ENCODE results near the gene PJA2.
"Not testable (repeated sequence)": the region's sequence is repeated elsewhere in the genome, so short reads cannot be mapped to it uniquely, and the experiment has no call there.

The PJA2 gene

GRCh38 chr5:109426075-109426474 lies 16.3 kb upstream of the PJA2 start:
- Histone ChIP-seq H3K27ac (ENCODE audit: low read length) (no peak overlapping the region), H3K36me3 (ENCODE audit: control insufficient read depth, insufficient read depth, low read length) (no peaks in the 10 kb centered on the region), H3K27me3 (ENCODE audit: control insufficient read depth, insufficient read depth, low read length) (no peaks in the 10 kb centered on the region), H3K4me3 (ENCODE audit: low read length) (no peak overlapping the region), H3K4me1 (ENCODE audit: control insufficient read depth, insufficient read depth, low read length) (no peaks in the 10 kb centered on the region), H3K9me3 (ENCODE audit: control insufficient read depth, insufficient read depth, low read length) (no peaks in the 10 kb centered on the region)
- no peak for DNase-seq (ENCODE audit: low read depth, low spot score)
- no CpG with 5 or more reads among the region's 3 CpGs for WGBS (ENCODE audit: insufficient coverage, insufficient read length)

DNA sequence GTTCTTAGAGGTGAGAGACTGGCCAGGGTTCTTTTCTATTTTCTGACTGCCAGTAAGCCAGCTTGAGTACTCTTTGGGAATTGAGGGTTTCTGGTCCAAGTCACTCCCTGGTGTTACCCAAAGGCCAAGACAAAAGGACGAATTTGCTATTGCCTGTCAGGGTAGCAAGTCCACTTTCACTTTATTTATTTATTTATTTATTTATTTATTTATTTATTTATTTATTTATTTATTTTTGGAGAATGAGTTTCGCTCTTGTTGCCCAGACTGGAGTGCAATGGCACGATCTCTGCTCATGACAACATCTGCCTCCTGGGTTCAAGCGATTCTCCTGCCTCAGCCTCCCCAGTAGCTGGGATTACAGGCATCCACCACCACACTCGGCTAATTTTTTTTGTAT lies 15.7 kb upstream of the PJA2 start:
- H3K9me3 ChIP-seq (ENCODE audit: control insufficient read depth, insufficient read depth, low read length); H3K27ac ChIP-seq (ENCODE audit: low read length); H3K4me1 ChIP-seq (ENCODE audit: control insufficient read depth, insufficient read depth, low read length); H3K36me3 ChIP-seq (ENCODE audit: control insufficient read depth, insufficient read depth, low read length); H3K27me3 ChIP-seq (ENCODE audit: control insufficient read depth, insufficient read depth, low read length); DNase-seq (ENCODE audit: low read depth, low spot score); H3K4me3 ChIP-seq (ENCODE audit: low read length): not testable (repeated sequence)
- WGBS (ENCODE audit: insufficient coverage, insufficient read length), result no CpG with 5 or more reads among the region's 5 CpGs

GRCh38 chr5:109421956-109422355 lies 12.2 kb upstream of the PJA2 start:
- Histone ChIP-seq H3K36me3 (ENCODE audit: control insufficient read depth, insufficient read depth, low read length) (no peaks in the 10 kb centered on the region), H3K4me1 (ENCODE audit: control insufficient read depth, insufficient read depth, low read length) (no peaks in the 10 kb centered on the region), H3K27me3 (ENCODE audit: control insufficient read depth, insufficient read depth, low read length) (no peaks in the 10 kb centered on the region), H3K27ac (ENCODE audit: low read length) (no peak overlapping the region), H3K9me3 (ENCODE audit: control insufficient read depth, insufficient read depth, low read length) (no peaks in the 10 kb centered on the region), H3K4me3 (ENCODE audit: low read length) (no peak overlapping the region)
- no CpG with 5 or more reads among the region's 2 CpGs for WGBS (ENCODE audit: insufficient coverage, insufficient read length)
- DNase-seq (ENCODE audit: low read depth, low spot score), result no peak

DNA sequence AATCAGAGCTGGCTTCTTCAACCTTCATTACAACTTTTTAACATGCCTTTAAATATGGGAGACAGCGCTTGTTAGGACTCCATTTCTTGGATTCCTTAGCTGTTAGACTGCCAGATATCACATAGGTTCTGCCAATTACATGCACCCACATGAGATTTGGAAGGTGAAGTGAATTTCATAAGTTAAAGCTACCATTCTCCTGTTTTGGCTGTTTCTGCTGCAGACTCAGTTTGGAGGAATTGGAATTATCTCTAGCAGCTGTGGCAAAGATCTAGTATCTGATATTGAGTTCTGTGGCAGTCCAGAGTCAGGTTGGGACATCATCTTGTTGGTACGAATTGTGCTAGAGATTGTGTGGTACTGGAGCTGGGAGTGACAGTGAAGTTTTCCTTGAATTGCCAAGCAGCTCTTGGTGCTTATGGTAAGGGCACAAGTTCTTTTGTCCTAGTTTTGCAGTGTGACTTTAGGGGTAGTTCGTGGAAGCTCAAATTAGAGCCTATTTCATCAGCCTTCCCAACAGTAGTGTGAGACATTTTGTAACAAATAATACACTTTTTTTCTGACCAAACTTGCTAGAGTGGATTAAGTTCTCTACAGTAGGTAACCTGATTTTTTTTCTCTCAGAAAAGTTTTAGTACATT lies 9.1 kb upstream of the PJA2 start:
- Histone ChIP-seq H3K9me3 (ENCODE audit: control insufficient read depth, insufficient read depth, low read length) (no peaks in the 10 kb centered on the region), H3K4me1 (ENCODE audit: control insufficient read depth, insufficient read depth, low read length) (no peaks in the 10 kb centered on the region), H3K27me3 (ENCODE audit: control insufficient read depth, insufficient read depth, low read length) (no peaks in the 10 kb centered on the region), H3K36me3 (ENCODE audit: control insufficient read depth, insufficient read depth, low read length) (no peaks in the 10 kb centered on the region), H3K4me3 (ENCODE audit: low read length) (no peak overlapping the region), H3K27ac (ENCODE audit: low read length) (no peak overlapping the region)
- no peak for DNase-seq (ENCODE audit: low read depth, low spot score)
- no CpG with 5 or more reads among the region's 3 CpGs for WGBS (ENCODE audit: insufficient coverage, insufficient read length)

DNA sequence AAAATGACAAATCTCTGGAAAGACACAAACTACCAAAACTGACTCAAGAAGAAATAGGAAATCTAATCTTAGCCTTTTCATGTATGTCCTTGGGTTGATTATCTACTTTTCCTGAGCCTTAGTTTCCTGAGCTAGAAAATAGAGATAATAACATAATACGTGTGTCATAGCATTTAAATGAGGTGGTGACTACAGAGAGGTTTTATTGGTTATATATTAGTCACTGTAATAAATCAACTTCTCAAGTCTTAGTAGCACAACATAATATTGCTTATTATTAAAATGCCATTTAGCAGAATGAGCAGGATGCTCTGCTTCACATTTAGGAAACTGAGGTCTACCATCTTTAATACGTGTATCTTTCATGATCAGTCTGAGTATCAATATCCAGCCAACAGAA lies 7.1 kb upstream of the PJA2 start:
- no peak overlapping the region for H3K27ac ChIP-seq (ENCODE audit: low read length)
- H3K9me3 ChIP-seq (ENCODE audit: control insufficient read depth, insufficient read depth, low read length), result no peaks in the 10 kb centered on the region
- no CpG with 5 or more reads among the region's 2 CpGs for WGBS (ENCODE audit: insufficient coverage, insufficient read length)

DNA sequence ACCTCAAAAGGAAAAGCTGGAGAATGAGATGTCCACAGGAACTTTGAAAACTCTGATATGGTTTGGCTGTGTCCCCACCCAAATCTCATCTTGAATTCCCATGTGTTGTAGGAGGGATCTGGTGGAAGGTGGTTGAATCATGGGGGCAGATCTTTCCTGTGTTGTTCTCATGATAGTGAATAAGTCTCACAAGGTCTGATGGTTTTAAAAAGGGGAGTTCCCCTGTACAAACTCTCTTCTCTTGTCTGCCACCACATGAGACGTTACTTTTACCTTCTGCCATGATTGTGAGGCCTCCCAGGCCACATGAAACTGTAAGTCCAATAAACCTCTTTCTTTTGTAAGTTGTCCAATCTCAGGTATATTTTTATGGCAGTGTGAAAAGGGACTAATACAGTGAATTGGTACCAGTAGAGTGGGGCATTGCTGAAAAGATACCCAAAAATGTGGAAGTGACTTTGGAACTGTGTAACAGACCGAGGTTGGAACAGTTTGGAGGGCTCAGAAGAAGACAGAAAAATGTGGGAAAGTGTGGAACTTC lies 4.2 kb upstream of the PJA2 start:
- H3K27me3 ChIP-seq (ENCODE audit: control insufficient read depth, insufficient read depth, low read length); H3K4me1 ChIP-seq (ENCODE audit: control insufficient read depth, insufficient read depth, low read length); H3K4me3 ChIP-seq (ENCODE audit: low read length); H3K36me3 ChIP-seq (ENCODE audit: control insufficient read depth, insufficient read depth, low read length); H3K9me3 ChIP-seq (ENCODE audit: control insufficient read depth, insufficient read depth, low read length); DNase-seq (ENCODE audit: low read depth, low spot score); H3K27ac ChIP-seq (ENCODE audit: low read length): not testable (repeated sequence)
- WGBS (ENCODE audit: insufficient coverage, insufficient read length), result no CpG with 5 or more reads among the region's 2 CpGs

More for the DNA sequence above, 7.1 kb upstream of the PJA2 start:
- no peak overlapping the region for H3K4me3 ChIP-seq (ENCODE audit: low read length)
- H3K4me1 ChIP-seq (ENCODE audit: control insufficient read depth, insufficient read depth, low read length), result 0 out of 2 replicates have a peak, but pooled peaks cover 1% of the 10 kb centered on the region
- no peak for DNase-seq (ENCODE audit: low read depth, low spot score)
- no peaks in the 10 kb centered on the region for H3K27me3 ChIP-seq (ENCODE audit: control insufficient read depth, insufficient read depth, low read length)
- no peaks in the 10 kb centered on the region for H3K36me3 ChIP-seq (ENCODE audit: control insufficient read depth, insufficient read depth, low read length)

- DNase-seq (ENCODE audit: low read depth, low spot score), result no peak
Observed at GRCh38 chr5:109413458-109413857, 3.7 kb upstream of the PJA2 start.

GRCh38 chr5:109412981-109413402 lies 3.2 kb upstream of the PJA2 start:
- H3K9me3 ChIP-seq (ENCODE audit: control insufficient read depth, insufficient read depth, low read length), result no peaks in the 10 kb centered on the region
- H3K27ac ChIP-seq (ENCODE audit: low read length), result no peak overlapping the region
- H3K4me1 ChIP-seq (ENCODE audit: control insufficient read depth, insufficient read depth, low read length), result 0 out of 2 replicates have a peak, but pooled peaks cover 1% of the 10 kb centered on the region
- H3K4me3 ChIP-seq (ENCODE audit: low read length), result no peak overlapping the region
- no peaks in the 10 kb centered on the region for H3K36me3 ChIP-seq (ENCODE audit: control insufficient read depth, insufficient read depth, low read length)
- WGBS (ENCODE audit: insufficient coverage, insufficient read length), result no CpG with 5 or more reads among the region's 1 CpG
- H3K27me3 ChIP-seq (ENCODE audit: control insufficient read depth, insufficient read depth, low read length), result no peaks in the 10 kb centered on the region
- no peak for DNase-seq (ENCODE audit: low read depth, low spot score)

More at GRCh38 chr5:109413458-109413857, 3.7 kb upstream of the PJA2 start:
- Histone ChIP-seq H3K4me3 (ENCODE audit: low read length) (no peak overlapping the region), H3K27me3 (ENCODE audit: control insufficient read depth, insufficient read depth, low read length) (no peaks in the 10 kb centered on the region), H3K4me1 (ENCODE audit: control insufficient read depth, insufficient read depth, low read length) (0 out of 2 replicates have a peak, but pooled peaks cover 1% of the 10 kb centered on the region), H3K9me3 (ENCODE audit: control insufficient read depth, insufficient read depth, low read length) (no peaks in the 10 kb centered on the region), H3K27ac (ENCODE audit: low read length) (no peak overlapping the region), H3K36me3 (ENCODE audit: control insufficient read depth, insufficient read depth, low read length) (no peaks in the 10 kb centered on the region)

DNA sequence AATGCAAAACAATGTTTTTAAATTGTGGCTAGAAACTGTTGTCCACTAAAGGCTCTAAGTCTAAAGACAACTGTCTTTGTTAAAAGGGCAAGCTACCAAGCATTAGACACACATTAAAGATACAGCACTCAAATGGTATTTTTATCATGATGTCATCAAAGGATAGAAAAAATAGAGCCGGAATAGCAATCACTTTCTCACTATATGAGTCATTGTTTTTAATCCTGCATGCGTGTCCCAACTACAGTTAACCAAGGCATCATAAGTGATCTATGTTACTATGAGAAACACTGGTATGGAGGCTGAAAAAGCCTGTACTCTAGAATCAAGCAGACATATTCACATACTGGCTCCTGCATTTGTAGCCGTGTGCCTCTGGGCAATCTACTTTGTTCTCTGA lies 1.9 kb upstream of the PJA2 start:
- H3K27me3 ChIP-seq (ENCODE audit: control insufficient read depth, insufficient read depth, low read length), result no peaks in the 10 kb centered on the region
- no CpG with 5 or more reads among the region's 3 CpGs for WGBS (ENCODE audit: insufficient coverage, insufficient read length)
- no peak for DNase-seq (ENCODE audit: low read depth, low spot score)
- H3K4me1 ChIP-seq (ENCODE audit: control insufficient read depth, insufficient read depth, low read length), result 0 out of 2 replicates have a peak, but pooled peaks cover 1% of the 10 kb centered on the region
- H3K4me3 ChIP-seq (ENCODE audit: low read length), result no peak overlapping the region
- no peak overlapping the region for H3K27ac ChIP-seq (ENCODE audit: low read length)
- H3K9me3 ChIP-seq (ENCODE audit: control insufficient read depth, insufficient read depth, low read length), result no peaks in the 10 kb centered on the region
- no peaks in the 10 kb centered on the region for H3K36me3 ChIP-seq (ENCODE audit: control insufficient read depth, insufficient read depth, low read length)

DNA sequence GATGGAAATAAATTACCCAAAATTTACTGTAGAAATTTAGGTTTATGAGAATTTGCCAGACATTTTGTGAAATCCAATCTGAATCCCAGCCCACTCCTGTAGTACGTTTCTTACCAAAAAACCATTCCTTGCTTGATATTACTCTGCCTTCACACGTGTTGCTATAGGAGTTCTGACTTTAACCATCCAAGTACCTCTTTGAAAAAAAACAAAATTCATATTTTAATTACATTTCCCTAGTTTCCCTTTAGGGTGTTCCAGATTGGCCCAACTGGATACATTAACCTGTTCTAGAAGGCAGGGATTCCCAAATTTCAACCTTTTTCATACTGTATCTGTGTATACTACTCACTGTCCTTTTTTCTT lies 1.4 kb upstream of the PJA2 start:
- Histone ChIP-seq H3K9me3 (ENCODE audit: control insufficient read depth, insufficient read depth, low read length) (no peaks in the 10 kb centered on the region), H3K4me1 (ENCODE audit: control insufficient read depth, insufficient read depth, low read length) (0 out of 2 replicates have a peak, but pooled peaks cover 1% of the 10 kb centered on the region), H3K27ac (ENCODE audit: low read length) (no peak overlapping the region), H3K4me3 (ENCODE audit: low read length) (peak overlapping the region; percentile 68; the same call in 1 of the 2 replicates), H3K27me3 (ENCODE audit: control insufficient read depth, insufficient read depth, low read length) (no peaks in the 10 kb centered on the region), H3K36me3 (ENCODE audit: control insufficient read depth, insufficient read depth, low read length) (no peaks in the 10 kb centered on the region)
- DNase-seq (ENCODE audit: low read depth, low spot score), result no peak
- no CpG with 5 or more reads among the region's 2 CpGs for WGBS (ENCODE audit: insufficient coverage, insufficient read length)

Data from iPS DF 6.9 (cell line).